ENCODE measurements around the gene HIRA. TPM values are rescaled to one million over a fixed set of nuclear protein-coding genes. Genes with fewer than 3 reads are reported as not detected.

HIRA gene
- total and polyA plus RNA-seq, 2 experiments from 2014 or later = 17.1 to 36.9 TPM

DNA sequence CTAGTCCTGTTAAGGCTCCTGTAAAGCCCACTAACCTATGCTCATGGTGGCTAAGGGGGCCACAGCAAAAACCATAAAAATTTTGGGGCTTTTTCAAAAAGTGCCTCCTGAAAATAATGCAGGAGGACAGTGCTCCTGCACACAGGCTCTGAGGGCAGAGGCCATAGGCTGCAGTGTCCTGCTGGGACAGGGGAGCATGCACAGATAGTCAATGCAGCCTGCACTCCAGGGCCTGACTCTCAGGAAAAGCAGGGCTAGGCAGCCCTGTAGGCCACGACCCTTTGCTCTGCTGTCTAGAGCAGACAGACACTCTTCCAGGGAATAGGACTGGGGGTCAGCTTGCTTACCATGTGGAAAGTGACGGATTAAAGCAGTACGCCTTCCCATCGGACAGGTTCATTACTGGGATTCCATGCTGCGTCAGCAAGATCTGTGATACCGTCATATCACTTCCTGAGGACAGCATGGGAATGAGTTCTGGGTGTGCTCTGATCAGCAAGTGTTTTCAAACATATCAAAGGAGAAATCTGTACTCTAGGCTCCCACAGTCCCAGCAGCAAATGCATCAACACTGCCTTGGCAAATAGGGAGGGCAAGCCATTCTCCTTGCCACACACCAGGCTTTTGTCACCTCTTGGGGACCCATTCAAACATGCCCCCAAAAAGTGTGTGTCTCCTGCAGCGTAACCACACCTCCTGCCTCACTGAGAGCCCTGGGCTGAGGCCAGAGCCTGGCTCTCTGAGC, 75.9 kb downstream of the HIRA start:
- Histone ChIP-seq H3K4me3 (no peak overlapping the region), H3K9me3 (ENCODE audit: low read depth) (no peaks in the 10 kb centered on the region), H3K4me1 (ENCODE audit: low read depth) (no peaks in the 10 kb centered on the region), H3K27me3 (no peaks in the 10 kb centered on the region), H3K27ac (no peak overlapping the region), H3K36me3 (peaks cover 61% of the 10 kb centered on the region)
- DNase-seq (ENCODE audit: low read depth in 1 of 2, low spot score in 1 of 2) = no peak
- TF ChIP-seq, protein P1, sequence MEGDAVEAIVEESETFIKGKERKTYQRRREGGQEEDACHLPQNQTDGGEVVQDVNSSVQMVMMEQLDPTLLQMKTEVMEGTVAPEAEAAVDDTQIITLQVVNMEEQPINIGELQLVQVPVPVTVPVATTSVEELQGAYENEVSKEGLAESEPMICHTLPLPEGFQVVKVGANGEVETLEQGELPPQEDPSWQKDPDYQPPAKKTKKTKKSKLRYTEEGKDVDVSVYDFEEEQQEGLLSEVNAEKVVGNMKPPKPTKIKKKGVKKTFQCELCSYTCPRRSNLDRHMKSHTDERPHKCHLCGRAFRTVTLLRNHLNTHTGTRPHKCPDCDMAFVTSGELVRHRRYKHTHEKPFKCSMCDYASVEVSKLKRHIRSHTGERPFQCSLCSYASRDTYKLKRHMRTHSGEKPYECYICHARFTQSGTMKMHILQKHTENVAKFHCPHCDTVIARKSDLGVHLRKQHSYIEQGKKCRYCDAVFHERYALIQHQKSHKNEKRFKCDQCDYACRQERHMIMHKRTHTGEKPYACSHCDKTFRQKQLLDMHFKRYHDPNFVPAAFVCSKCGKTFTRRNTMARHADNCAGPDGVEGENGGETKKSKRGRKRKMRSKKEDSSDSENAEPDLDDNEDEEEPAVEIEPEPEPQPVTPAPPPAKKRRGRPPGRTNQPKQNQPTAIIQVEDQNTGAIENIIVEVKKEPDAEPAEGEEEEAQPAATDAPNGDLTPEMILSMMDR (IDR thresholded peaks at IDR 0.05; ENCODE audit: low read depth, low read length) = no peak

DNA sequence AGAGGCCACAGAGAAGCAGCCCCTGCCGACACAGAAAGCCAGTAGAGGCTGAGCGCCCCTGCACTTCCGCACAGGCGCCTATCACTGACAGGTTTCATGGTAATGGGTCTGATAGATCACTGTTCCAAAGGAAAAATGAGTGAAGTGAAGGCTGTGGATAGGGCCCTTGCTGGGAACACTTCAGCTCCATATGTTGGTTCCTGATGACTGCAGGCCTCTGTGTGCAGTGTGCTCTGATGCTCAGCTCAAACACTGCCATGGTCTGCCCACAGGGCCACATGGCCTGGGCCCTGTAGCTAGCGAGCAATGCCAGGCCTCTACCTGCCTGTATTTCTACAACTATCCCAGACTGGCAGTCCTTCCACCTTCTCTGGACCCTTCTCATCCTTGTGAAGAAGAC, 77.3 kb downstream of the HIRA start:
- no peaks in the 10 kb centered on the region for H3K27me3 ChIP-seq
- TF ChIP-seq, protein P1 (IDR thresholded peaks at IDR 0.05; ENCODE audit: low read depth, low read length) = no peak
- H3K36me3 ChIP-seq = peaks cover 57% of the 10 kb centered on the region
- H3K4me1 ChIP-seq (ENCODE audit: low read depth) = no peaks in the 10 kb centered on the region
- no peak for DNase-seq (ENCODE audit: low read depth in 1 of 2, low spot score in 1 of 2)
- H3K4me3 ChIP-seq = no peak overlapping the region
- H3K27ac ChIP-seq = no peak overlapping the region
- no peaks in the 10 kb centered on the region for H3K9me3 ChIP-seq (ENCODE audit: low read depth)

DNA sequence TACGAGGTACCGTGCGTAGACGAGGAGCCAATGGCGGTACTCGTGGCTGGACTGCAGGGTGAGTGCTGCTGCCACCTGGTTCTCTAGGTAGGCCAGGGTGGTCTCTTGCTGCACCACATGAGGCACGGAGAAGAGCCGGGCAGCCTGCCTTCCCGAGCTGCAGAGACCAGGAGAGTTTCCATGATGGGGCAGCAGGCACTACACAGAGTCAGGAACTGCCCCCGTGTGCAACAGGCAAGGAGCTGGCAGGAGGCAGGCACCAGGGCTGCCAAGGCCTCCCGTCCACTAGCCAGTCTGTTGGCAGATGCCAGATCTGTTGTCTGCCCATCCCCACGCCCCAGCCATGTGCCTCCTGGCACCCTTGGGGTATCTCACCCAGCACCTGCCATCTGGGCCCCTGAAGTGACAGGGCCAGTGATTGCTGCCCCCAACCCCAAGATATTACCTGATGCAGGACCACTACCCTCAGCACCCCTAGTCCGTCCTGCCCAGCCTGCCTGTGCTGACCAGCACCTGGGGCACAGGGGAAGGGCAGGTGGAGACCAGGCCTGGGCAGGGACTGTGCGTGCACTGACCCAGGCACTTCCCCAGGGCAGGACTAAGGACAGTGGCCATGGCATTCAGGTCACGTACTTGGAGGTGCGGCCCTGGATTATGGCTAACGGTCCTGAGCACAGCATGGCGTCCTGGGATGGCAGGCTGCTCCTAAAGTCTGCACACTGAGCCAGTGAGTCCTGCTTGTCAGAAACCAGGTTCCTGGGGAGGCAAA, 78.0 kb downstream of the HIRA start:
- H3K4me1 ChIP-seq (ENCODE audit: low read depth) = no peaks in the 10 kb centered on the region
- H3K4me3 ChIP-seq = no peak overlapping the region
- H3K9me3 ChIP-seq (ENCODE audit: low read depth) = no peaks in the 10 kb centered on the region
- DNase-seq (ENCODE audit: low read depth in 1 of 2, low spot score in 1 of 2) = no peak
- no peak overlapping the region for H3K27ac ChIP-seq
- TF ChIP-seq, protein P1 (IDR thresholded peaks at IDR 0.05; ENCODE audit: low read depth, low read length) = no peak
- H3K36me3 ChIP-seq = peaks cover 50% of the 10 kb centered on the region
- H3K27me3 ChIP-seq = no peaks in the 10 kb centered on the region

DNA sequence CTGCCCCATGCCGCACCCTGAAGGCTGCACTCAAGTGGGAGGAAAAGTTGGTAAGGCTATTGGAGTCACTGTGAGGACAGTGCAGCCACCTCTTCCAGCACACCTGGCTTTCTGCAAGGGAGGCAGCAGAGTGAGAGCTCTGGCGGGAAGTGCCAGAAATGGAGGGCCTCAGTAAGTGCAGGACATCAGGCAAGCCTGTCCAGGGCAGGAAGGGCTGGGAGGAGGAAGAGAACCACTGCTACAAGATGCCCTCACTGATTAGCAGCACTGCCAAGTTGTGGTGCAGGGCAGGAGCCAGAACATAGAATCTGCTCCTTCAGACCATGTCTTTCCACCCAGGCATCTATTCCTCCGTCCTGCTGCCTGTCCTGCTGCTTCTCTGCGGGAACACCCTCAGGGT, 78.8 kb downstream of the HIRA start:
- Histone ChIP-seq H3K27ac (no peak overlapping the region), H3K9me3 (ENCODE audit: low read depth) (no peaks in the 10 kb centered on the region), H3K27me3 (no peaks in the 10 kb centered on the region), H3K36me3 (peaks cover 47% of the 10 kb centered on the region), H3K4me3 (no peak overlapping the region), H3K4me1 (ENCODE audit: low read depth) (no peaks in the 10 kb centered on the region)
- TF ChIP-seq, protein P1 (IDR thresholded peaks at IDR 0.05; ENCODE audit: low read depth, low read length) = no peak
- no peak for DNase-seq (ENCODE audit: low read depth in 1 of 2, low spot score in 1 of 2)

DNA sequence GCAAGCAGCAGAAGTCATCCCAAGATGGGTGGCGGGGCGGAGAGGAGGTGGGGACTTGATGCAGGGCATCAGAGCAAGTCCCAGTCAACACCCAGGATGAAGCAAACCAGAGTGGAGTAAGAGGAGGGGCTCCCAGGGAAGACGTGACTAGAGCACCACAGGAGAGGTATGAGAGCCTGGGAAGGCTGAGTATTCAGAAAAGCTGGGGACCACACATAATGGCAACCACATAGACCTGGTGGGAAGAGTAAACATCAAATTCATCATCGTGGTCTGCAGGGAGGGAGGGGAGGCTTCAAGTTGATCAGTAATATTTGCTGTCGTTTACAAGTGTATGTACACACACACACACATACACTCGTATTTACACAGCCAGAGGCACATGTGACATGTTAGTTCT, 79.3 kb downstream of the HIRA start:
- peaks cover 46% of the 10 kb centered on the region for H3K36me3 ChIP-seq
- TF ChIP-seq, protein P1 (IDR thresholded peaks at IDR 0.05; ENCODE audit: low read depth, low read length) = no peak
- H3K27ac ChIP-seq = no peak overlapping the region
- no peaks in the 10 kb centered on the region for H3K27me3 ChIP-seq
- H3K4me3 ChIP-seq = no peak overlapping the region
- no peaks in the 10 kb centered on the region for H3K9me3 ChIP-seq (ENCODE audit: low read depth)
- DNase-seq (ENCODE audit: low read depth in 1 of 2, low spot score in 1 of 2) = no peak
- H3K4me1 ChIP-seq (ENCODE audit: low read depth) = no peaks in the 10 kb centered on the region

Measured in cardiac muscle cell (in vitro differentiated cells and primary cell).